Glomerular visceral epithelial cell (primary cell): ENCODE data around the gene NLRC5.

Experiments
- DNase-seq: peaks from one replicate; pipeline ENCODE4 v3.0.0-alpha.2; 2016; ENCODE audit errors: extremely low spot score

NLRC5 gene

DNA sequence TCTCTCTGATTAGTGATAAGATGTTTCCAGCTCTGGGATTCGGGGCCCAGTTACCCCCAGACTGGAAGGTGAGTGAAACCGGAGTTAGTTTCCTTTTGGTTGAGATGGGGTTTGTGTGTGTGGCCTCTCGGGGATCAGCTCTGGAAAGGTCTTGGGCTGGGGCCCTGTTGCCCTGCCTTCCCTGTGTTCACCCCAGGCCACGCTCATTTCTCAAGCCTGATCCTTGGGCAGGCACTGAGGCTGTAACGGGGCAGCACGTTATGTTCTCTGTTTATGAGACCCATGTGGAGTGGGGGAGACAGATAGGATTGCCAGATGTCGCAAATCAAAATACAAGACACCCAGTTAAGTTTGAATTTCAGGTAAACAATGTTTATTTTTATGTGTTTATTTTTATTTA is 138.5 kb downstream of the NLRC5 start:
- DNase-seq = no peak

DNA sequence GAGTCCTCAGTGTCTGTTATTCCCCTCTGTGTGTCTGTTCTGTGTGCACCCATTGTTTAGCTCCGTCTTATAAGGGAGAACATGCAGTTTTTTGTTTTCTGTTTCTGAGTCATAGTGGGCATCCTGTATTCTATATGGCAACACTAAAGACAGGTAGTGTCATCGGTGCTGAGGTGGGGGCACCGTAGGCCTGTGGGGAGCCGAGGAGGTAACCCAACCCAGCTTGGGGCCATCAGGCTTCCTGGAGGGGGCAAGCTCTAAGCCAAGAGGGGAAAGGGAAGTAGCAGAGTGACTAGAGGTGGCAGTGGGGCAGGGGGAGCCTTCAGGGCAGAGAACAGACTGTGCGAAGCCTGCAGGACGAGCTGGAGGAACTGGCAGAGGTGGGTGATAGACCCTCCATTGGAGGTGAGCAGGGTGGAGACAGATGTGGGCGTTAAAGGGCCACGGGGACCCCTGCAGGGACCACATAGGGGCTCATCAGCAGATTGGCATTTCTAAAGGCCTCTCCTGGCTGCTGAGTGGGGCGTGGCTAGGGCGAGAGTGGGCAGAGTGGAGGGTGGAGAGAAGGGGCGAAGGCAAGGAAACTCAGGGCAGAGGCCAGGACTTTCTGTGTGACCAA is 139.5 kb downstream of the NLRC5 start:
- no peak for DNase-seq

DNA sequence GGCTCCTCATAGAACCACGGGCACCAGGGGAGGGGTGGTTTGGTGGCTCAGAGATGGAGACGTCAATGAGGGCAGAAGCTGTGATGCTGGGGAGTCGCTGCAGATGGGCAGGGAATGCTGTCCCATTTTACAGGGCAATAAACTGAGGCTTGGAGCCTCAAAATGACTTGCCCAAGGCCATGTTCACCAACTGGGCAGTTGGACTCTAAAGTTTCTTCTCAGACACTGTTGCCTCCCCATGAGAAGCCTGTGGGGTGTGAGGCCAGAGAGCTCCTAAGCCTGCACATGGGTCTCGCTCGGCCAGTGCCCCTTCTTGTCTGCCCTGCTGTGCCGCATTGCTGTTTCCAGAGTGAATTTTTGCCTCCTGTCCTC is 141.6 kb downstream of the NLRC5 start:
- no peak for DNase-seq

DNA sequence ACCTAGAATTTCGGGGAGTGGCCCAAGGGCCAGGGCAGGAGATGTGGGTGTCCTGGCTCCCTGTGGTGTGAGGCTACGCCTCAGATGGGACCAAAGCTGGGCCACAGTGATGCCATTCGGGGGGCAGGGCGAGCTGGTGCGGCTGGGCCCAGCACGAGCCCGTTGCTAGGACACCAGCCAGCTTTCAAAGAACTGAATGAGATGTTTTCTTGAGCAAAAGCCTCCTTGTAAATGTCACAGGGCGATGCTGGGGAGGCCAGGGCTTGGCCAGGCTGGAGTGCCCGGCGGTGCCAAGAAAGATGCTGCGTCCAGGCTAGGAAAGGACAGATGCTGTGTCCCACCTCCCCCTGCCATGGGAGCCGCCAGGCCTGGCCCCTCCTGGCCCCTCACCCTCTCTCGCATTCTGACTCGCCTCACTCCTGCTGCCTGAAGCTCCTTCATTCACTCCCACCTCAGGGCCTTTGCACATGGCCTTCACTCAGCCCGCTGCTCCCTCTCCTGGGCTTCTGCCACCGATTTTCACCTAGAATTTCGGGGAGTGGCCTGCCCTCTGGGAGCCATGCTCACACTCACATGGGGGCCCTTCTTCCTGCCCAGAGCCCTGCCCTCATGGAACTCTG is 142.1 kb downstream of the NLRC5 start:
- DNase-seq = no peak

DNA sequence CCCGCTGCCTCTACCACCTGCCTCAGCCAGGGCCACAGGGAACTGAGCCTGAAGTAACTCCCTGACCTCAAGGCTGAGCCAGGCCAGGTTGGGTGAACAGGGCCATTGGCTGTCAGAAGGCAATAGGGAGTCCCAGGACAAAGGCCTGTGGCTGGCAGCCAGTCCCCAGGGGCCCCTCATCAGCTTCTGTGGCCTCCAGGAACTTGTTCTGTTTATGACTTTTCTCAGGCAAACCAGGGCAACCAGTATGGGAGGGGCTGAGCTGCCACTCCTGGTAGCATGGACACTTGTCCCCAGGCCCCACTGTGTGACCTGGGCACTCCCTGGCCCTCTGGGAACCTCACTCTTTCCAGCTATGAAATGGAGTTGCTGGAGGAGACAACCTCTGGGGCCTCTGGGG is 143.1 kb downstream of the NLRC5 start:
- DNase-seq = no peak

DNA sequence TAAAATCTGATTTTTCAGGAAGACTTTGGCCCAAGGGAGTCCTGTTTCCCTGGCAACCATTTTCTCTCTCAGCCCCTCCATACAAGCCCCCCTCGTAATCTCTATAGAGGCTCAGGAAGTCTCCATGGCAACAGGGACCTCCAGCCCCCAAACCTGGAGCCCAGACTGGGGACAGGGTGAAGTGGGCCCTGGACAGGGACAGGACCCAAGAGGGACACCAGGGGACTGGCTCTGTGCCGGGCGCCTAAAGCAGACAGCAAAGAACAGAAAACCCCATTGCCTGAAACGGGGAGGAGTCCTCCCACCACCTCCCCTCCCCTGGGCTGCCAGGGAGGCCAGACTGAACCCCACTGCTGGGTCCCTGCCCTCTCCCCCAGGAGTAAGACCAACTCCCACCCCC is 143.7 kb downstream of the NLRC5 start:
- no peak for DNase-seq
